ENCODE measurements around the gene DNER.

DNER gene

DNA sequence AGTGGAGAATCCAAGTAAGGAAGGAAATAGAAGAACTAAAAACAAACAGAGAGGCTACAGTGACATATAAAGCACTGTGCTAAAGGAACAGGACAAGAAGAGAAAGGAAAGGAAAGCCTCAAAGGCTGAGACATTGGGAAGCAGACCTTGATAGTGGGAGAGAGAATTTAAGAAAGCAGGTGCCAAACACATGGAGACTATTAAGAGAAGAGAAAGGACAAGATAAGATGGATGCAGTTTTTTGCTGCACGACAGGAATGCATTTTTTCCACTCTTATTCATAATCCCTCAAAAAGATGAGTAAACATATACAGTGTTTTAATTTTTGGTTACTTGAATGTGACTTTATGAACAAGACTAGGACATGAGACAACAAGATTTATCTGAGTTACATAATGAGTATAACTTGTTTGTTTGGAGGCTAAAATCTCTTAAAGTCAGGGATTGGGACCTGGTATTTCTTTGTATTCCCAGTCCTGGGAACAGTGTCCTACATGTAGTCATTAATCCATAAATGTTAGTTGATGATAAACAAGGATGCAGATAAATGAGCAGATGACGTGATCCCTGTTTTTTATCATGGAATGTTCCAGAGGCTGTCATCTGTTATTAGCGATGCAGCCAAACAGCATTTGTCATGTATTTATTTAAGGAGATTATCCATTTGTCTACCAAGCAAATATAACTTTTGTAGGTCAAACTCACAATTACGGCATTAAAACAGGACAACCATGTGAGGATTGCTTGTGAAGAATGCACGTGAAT is 141.7 kb downstream of the DNER start:
- Histone ChIP-seq H3K4me3 (ENCODE audit: low read length, poor library complexity, severe bottlenecking) (no peak overlapping the region), H2AFZ (ENCODE audit: low read length) (no peak overlapping the region), H4K20me1 (ENCODE audit: insufficient read depth, low read length, poor library complexity, severe bottlenecking) (no peaks in the 10 kb centered on the region), H3K9me2 (replicated peaks; ENCODE audit: low read depth, low read length) (no peaks in the 10 kb centered on the region), H3F3A (ENCODE audit: low read depth) (no peaks in the 10 kb centered on the region), H3K27me3 (ENCODE audit: insufficient read depth, low read length, poor library complexity, severe bottlenecking) (no peaks in the 10 kb centered on the region), H3K9ac (ENCODE audit: low read depth, low read length, poor library complexity, severe bottlenecking) (no peak overlapping the region), H3K9me3 (ENCODE audit: insufficient read depth, low read depth, low read length) (no peaks in the 10 kb centered on the region), H3K4me1 (ENCODE audit: insufficient read depth, low read length, poor library complexity, severe bottlenecking) (no peaks in the 10 kb centered on the region), H3K36me3 (ENCODE audit: insufficient read depth, low read length) (no peaks in the 10 kb centered on the region), H3K79me2 (ENCODE audit: insufficient read depth, low read length) (no peaks in the 10 kb centered on the region), H3K4me2 (ENCODE audit: low read depth, low read length, poor library complexity, severe bottlenecking) (no peak overlapping the region)
- TF ChIP-seq CTCF (conservative IDR thresholded peaks at IDR 0.05; ENCODE audit: low read length) (no peak), EZH2phosphoT487 (IDR thresholded peaks at IDR 0.05; ENCODE audit: borderline replicate concordance) (no peak)

DNA sequence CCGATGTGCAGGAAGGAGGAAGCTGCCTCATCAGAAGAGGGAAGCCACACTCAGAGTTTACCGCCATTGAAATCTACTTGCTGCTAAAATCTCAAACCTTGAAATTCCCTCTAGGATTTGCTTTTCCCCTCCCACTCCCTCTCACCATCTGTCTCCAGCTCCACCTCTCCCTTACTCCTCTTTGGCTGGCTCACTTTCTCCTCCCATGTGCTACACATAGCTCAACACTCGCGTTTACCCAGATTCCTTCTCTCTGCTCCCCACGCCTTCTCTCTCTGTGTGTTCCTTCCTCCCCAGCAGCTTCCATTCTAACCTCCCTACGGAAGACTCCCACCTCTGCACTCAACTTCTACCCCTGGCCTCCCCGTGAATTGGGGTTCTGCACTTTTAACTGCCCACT is 143.1 kb downstream of the DNER start:
- H3K9me2 ChIP-seq (replicated peaks; ENCODE audit: low read depth, low read length): no peaks in the 10 kb centered on the region
- H3K9ac ChIP-seq (ENCODE audit: low read depth, low read length, poor library complexity, severe bottlenecking): no peak overlapping the region
- no peaks in the 10 kb centered on the region for H4K20me1 ChIP-seq (ENCODE audit: insufficient read depth, low read length, poor library complexity, severe bottlenecking)
- no peaks in the 10 kb centered on the region for H3K27me3 ChIP-seq (ENCODE audit: insufficient read depth, low read length, poor library complexity, severe bottlenecking)
- no peaks in the 10 kb centered on the region for H3K79me2 ChIP-seq (ENCODE audit: insufficient read depth, low read length)
- H2AFZ ChIP-seq (ENCODE audit: low read length): no peak overlapping the region
- H3K4me1 ChIP-seq (ENCODE audit: insufficient read depth, low read length, poor library complexity, severe bottlenecking): no peaks in the 10 kb centered on the region
- no peak overlapping the region for H3K4me2 ChIP-seq (ENCODE audit: low read depth, low read length, poor library complexity, severe bottlenecking)
- TF ChIP-seq EZH2phosphoT487 (IDR thresholded peaks at IDR 0.05; ENCODE audit: borderline replicate concordance) (no peak), CTCF (conservative IDR thresholded peaks at IDR 0.05; ENCODE audit: low read length) (no peak)
- H3K4me3 ChIP-seq (ENCODE audit: low read length, poor library complexity, severe bottlenecking): no peak overlapping the region
- H3K9me3 ChIP-seq (ENCODE audit: insufficient read depth, low read depth, low read length): no peaks in the 10 kb centered on the region
- no peaks in the 10 kb centered on the region for H3K36me3 ChIP-seq (ENCODE audit: insufficient read depth, low read length)
- H3F3A ChIP-seq (ENCODE audit: low read depth): no peaks in the 10 kb centered on the region

DNA sequence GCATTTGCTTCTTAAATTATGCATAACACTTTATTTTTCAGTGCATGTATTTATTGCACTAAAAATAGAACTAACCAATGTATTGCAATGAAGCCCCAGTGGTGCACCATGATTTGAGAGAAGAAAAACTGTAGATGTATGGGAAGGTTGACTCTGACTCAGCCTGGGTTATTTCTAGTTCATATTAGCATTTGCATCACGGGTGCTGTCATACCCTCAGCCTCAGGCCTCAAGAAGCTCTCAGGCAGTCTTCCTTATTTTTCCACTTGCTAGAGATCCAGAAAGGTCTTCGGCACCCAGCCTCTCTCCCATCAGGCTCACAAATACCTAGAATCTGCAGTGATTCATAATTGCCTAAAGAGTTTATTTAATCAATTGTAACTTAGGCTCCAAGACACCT is 148.0 kb downstream of the DNER start:
- no peaks in the 10 kb centered on the region for H3K79me2 ChIP-seq (ENCODE audit: insufficient read depth, low read length)
- H3K27me3 ChIP-seq (ENCODE audit: insufficient read depth, low read length, poor library complexity, severe bottlenecking): no peaks in the 10 kb centered on the region
- H3F3A ChIP-seq (ENCODE audit: low read depth): no peaks in the 10 kb centered on the region
- no peaks in the 10 kb centered on the region for H4K20me1 ChIP-seq (ENCODE audit: insufficient read depth, low read length, poor library complexity, severe bottlenecking)
- H3K9me3 ChIP-seq (ENCODE audit: insufficient read depth, low read depth, low read length): no peaks in the 10 kb centered on the region
- no peak overlapping the region for H3K9ac ChIP-seq (ENCODE audit: low read depth, low read length, poor library complexity, severe bottlenecking)
- H3K4me1 ChIP-seq (ENCODE audit: insufficient read depth, low read length, poor library complexity, severe bottlenecking): no peaks in the 10 kb centered on the region
- H3K9me2 ChIP-seq (replicated peaks; ENCODE audit: low read depth, low read length): no peaks in the 10 kb centered on the region
- H3K36me3 ChIP-seq (ENCODE audit: insufficient read depth, low read length): no peaks in the 10 kb centered on the region
- no peak overlapping the region for H2AFZ ChIP-seq (ENCODE audit: low read length)
- no peak for TF ChIP-seq EZH2phosphoT487 (IDR thresholded peaks at IDR 0.05; ENCODE audit: borderline replicate concordance)
- TF ChIP-seq CTCF (conservative IDR thresholded peaks at IDR 0.05; ENCODE audit: low read length): no peak
- no peak overlapping the region for H3K4me2 ChIP-seq (ENCODE audit: low read depth, low read length, poor library complexity, severe bottlenecking)
- no peak overlapping the region for H3K4me3 ChIP-seq (ENCODE audit: low read length, poor library complexity, severe bottlenecking)

All from Loucy (cell line).